ENCODE results near the gene SEMA3D.

GRCh38 chr7:85119934-85120333 lies 66.9 kb downstream of the SEMA3D start:
- TF ChIP-seq E2F1 (CRISPR knock-in tag; IDR thresholded peaks at IDR 0.05) (no peak), ARHGAP35 (IDR thresholded peaks at IDR 0.05; ENCODE audit: partially characterized antibody) (no peak), TAF15 (IDR thresholded peaks at IDR 0.05; ENCODE audit: low read depth, low read length) (no peak), CTCF (IDR thresholded peaks at IDR 0.05 in 2 of 3, conservative IDR thresholded peaks at IDR 0.05 in 1 of 3; ENCODE audit: insufficient read depth in 2 of 3, low read depth in 1 of 3, low read length in 3 of 3) (no peak), NONO (IDR thresholded peaks at IDR 0.05; ENCODE audit: low read depth in 2 of 2, low read length in 1 of 2) (no peak), SNAPC5 (CRISPR knock-in tag; IDR thresholded peaks at IDR 0.05) (no peak), HINFP (tag; conservative IDR thresholded peaks at IDR 0.05; ENCODE audit: low read depth) (no peak), ZHX1 (conservative IDR thresholded peaks at IDR 0.05; ENCODE audit: low read length) (no peak)

Data from K562 (cell line).